ENCODE results near the gene P2RX7.

P2RX7 gene

GRCh38 chr12:121233628-121234020, 100.9 kb downstream of the P2RX7 start:
- peaks cover 11% of the 10 kb centered on the region for H3K36me3 ChIP-seq (ENCODE audit: control insufficient read depth, insufficient read depth, low read length)

GRCh38 chr12:121236776-121237175, 104.1 kb downstream of the P2RX7 start:
- no peaks in the 10 kb centered on the region for H3K27me3 ChIP-seq (ENCODE audit: control insufficient read depth, insufficient read depth, low read length)
- no peak overlapping the region for H3K9ac ChIP-seq (ENCODE audit: low read length)
- H3K4me1 ChIP-seq (ENCODE audit: control insufficient read depth, insufficient read depth, low read length): peaks cover 7% of the 10 kb centered on the region
- H3K9me3 ChIP-seq (ENCODE audit: control insufficient read depth, low read length): no peaks in the 10 kb centered on the region
- H3K36me3 ChIP-seq (ENCODE audit: control insufficient read depth, insufficient read depth, low read length): peaks cover 3% of the 10 kb centered on the region
- no peak overlapping the region for H3K4me3 ChIP-seq (ENCODE audit: low read length)

More at GRCh38 chr12:121233628-121234020, 100.9 kb downstream of the P2RX7 start:
- Histone ChIP-seq H3K27me3 (ENCODE audit: control insufficient read depth, insufficient read depth, low read length) (no peaks in the 10 kb centered on the region), H3K4me3 (ENCODE audit: low read length) (no peak overlapping the region), H3K4me1 (ENCODE audit: control insufficient read depth, insufficient read depth, low read length) (peaks cover 2% of the 10 kb centered on the region), H3K9me3 (ENCODE audit: control insufficient read depth, low read length) (no peaks in the 10 kb centered on the region), H3K9ac (ENCODE audit: low read length) (no peak overlapping the region)

- Histone ChIP-seq H3K4me3 (ENCODE audit: low read length) (no peak overlapping the region), H3K4me1 (ENCODE audit: control insufficient read depth, insufficient read depth, low read length) (peaks cover 7% of the 10 kb centered on the region), H3K9me3 (ENCODE audit: control insufficient read depth, low read length) (no peaks in the 10 kb centered on the region), H3K27me3 (ENCODE audit: control insufficient read depth, insufficient read depth, low read length) (no peaks in the 10 kb centered on the region), H3K36me3 (ENCODE audit: control insufficient read depth, insufficient read depth, low read length) (peaks cover 3% of the 10 kb centered on the region), H3K9ac (ENCODE audit: low read length) (no peak overlapping the region)
Observed at GRCh38 chr12:121237415-121237814, 104.7 kb downstream of the P2RX7 start.
